Stomach smooth muscle (tissue), 2 donors: ENCODE data around the gene STXBP2.
A peak's percentile ranks its signal among the peaks of the same experiment; 100 is the strongest.

Source experiments
- H3K27ac ChIP-seq: one replicate; pipeline ENCODE4 v1.7.0; 2013; ENCODE audit warnings: mild to moderate bottlenecking, low read length, inconsistent platforms
- H3K27me3 ChIP-seq, 2 donors: one replicate each; pipeline ENCODE4 v1.7.0; 2013; ENCODE audit warnings: low read length in 2 of 2; ENCODE audit not compliant: insufficient read depth in 2 of 2, control insufficient read depth in 1 of 2
- H3K36me3 ChIP-seq, 2 donors: one replicate each; pipeline ENCODE4 v1.7.0; 2013; ENCODE audit warnings: low read length in 2 of 2; ENCODE audit not compliant: control insufficient read depth in 2 of 2, insufficient read depth in 2 of 2
- H3K4me1 ChIP-seq: one replicate; pipeline ENCODE4 v1.7.0; 2013; ENCODE audit warnings: low read length; ENCODE audit not compliant: control insufficient read depth, insufficient read depth
- H3K4me3 ChIP-seq, 2 donors: one replicate each; pipeline ENCODE4 v1.7.0; 2013; ENCODE audit warnings: low read length in 2 of 2
- H3K9ac ChIP-seq, 2 donors: one replicate each; pipeline ENCODE4 v1.7.0; 2013; ENCODE audit warnings: low read length in 2 of 2, mild to moderate bottlenecking in 1 of 2
- H3K9me3 ChIP-seq, 2 donors: one replicate each; pipeline ENCODE4 v1.7.0; 2013; ENCODE audit warnings: low read length in 2 of 2; ENCODE audit not compliant: control insufficient read depth in 2 of 2
- donor health status: healthy.
- donor health status: Pancreatic carcinoma.

The STXBP2 gene

DNA sequence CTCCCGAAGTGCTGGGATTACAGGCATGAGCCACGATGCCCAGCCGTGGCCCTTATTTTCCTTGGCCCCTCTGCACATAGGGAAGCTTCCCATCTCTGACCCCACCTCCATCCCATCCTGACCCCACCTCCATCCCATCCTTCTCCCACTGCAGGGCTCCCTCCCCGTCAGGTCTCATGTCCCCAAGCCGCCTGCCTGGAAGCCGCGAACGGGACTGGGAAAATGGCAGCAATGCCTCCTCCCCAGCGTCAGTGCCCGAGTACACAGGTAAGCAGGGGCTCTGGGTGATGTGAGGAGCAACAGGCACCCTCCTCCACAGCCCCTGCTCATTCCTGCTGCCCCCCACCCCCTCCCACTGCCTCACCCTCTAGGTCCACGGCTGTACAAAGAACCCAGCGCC, 19.7 kb upstream of the STXBP2 start:
- Histone ChIP-seq H3K9me3 (no peaks in the 10 kb centered on the region), H3K9ac (no peak overlapping the region), H3K36me3 (peaks cover 16 to 24% of the 10 kb centered on the region in 2 donors), H3K4me3 (no peak overlapping the region), H3K27ac (no peak overlapping the region), H3K27me3 (no peaks in the 10 kb centered on the region), H3K4me1 (peaks cover 5% of the 10 kb centered on the region)

DNA sequence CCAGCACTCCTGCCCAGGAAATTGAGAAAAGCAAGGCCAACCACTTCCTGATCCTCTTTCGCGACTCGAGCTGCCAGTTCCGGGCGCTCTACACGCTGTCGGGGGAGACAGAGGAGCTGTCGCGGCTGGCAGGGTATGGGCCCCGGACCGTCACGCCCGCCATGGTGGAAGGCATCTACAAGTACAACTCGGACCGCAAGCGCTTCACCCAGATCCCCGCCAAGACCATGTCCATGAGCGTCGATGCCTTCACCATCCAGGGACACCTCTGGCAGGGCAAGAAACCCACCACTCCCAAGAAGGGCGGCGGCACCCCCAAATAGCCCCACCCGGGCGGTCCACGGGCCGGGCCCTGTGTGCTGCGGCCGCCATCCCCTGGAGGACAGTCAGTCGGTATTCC, 19.2 kb upstream of the STXBP2 start:
- H3K9me3 ChIP-seq: no peaks in the 10 kb centered on the region
- H3K4me3 ChIP-seq: no peak overlapping the region
- H3K4me1 ChIP-seq: peaks cover 5% of the 10 kb centered on the region
- H3K36me3 ChIP-seq: peaks cover 22 to 30% of the 10 kb centered on the region in 2 donors
- no peak overlapping the region for H3K27ac ChIP-seq
- H3K9ac ChIP-seq: no peak overlapping the region
- no peaks in the 10 kb centered on the region for H3K27me3 ChIP-seq

DNA sequence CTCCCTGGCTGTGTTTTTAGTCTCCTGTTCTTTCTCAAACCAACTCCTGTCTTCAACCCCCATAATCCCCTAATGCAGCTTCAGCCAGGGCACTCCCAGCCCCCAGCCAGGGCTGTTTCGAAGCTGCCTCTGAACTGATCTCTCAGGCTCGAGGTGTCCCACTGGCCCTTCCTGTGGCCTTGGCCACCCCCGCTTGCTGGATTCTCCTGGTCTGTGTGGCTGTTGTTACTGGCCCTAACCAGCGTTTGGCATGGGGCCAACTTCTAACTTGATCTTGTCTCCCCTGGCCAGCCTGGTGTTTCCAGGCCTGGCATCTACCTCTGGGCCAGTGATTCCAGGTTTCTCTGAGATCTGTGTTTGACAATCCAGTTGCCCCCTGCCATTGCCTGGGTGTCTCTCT, 18.6 kb upstream of the STXBP2 start:
- Histone ChIP-seq H3K36me3 (peaks cover 27 to 35% of the 10 kb centered on the region in 2 donors), H3K9ac (no peak overlapping the region), H3K27me3 (no peaks in the 10 kb centered on the region), H3K4me1 (peaks cover 5% of the 10 kb centered on the region), H3K9me3 (no peaks in the 10 kb centered on the region), H3K4me3 (no peak overlapping the region), H3K27ac (no peak overlapping the region)

DNA sequence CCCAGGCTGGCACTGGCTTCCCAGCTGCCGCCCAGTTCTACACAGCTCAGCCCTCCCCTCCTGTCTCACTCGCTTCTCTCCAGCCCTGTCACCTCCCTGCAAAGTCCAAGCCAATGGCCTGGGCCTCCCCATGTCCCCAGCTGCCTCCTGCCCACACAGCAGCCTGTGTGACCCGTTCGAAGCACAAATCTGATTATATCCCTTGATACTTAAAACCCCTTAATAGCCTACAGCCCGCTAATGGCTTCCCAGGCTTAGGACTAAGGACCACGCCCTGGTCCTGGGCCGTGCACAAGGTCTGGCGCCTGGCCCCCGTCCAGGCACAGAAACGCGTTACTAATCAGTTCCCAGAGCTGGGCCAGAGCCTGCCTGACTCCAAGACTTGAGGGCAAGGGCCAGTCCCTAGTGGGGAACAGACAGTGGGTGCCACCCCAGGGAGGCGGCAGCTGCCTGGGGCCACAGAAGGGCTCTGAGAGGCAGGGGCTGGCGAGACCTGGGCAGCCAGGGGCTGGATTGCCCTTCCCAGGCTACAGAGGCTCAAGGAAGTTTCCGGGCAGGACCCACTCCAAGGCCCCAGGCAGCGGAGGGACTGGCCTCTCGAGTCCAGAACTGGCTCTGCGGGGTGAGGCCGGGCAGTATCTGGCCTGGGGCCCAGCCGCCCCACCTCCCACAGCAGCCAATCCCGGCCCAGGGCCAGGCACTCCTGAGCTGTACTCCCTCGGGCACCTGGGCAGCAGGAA, 18.0 kb upstream of the STXBP2 start:
- H3K27ac ChIP-seq: no peak overlapping the region
- peaks cover 5% of the 10 kb centered on the region for H3K4me1 ChIP-seq
- H3K36me3 ChIP-seq: peaks cover 29 to 37% of the 10 kb centered on the region in 2 donors
- peak overlapping the region in 1 of 2 donors; percentile 21 for H3K9ac ChIP-seq
- H3K9me3 ChIP-seq: no peaks in the 10 kb centered on the region
- H3K27me3 ChIP-seq: no peaks in the 10 kb centered on the region
- no peak overlapping the region for H3K4me3 ChIP-seq

GRCh38 chr19:7619671-7620441, 17.1 kb upstream of the STXBP2 start:
- Histone ChIP-seq H3K4me1 (peaks cover 5% of the 10 kb centered on the region), H3K27me3 (no peaks in the 10 kb centered on the region), H3K4me3 (no peak overlapping the region), H3K36me3 (peaks cover 29 to 41% of the 10 kb centered on the region in 2 donors), H3K9ac (no peak overlapping the region), H3K9me3 (no peaks in the 10 kb centered on the region), H3K27ac (no peak overlapping the region)

DNA sequence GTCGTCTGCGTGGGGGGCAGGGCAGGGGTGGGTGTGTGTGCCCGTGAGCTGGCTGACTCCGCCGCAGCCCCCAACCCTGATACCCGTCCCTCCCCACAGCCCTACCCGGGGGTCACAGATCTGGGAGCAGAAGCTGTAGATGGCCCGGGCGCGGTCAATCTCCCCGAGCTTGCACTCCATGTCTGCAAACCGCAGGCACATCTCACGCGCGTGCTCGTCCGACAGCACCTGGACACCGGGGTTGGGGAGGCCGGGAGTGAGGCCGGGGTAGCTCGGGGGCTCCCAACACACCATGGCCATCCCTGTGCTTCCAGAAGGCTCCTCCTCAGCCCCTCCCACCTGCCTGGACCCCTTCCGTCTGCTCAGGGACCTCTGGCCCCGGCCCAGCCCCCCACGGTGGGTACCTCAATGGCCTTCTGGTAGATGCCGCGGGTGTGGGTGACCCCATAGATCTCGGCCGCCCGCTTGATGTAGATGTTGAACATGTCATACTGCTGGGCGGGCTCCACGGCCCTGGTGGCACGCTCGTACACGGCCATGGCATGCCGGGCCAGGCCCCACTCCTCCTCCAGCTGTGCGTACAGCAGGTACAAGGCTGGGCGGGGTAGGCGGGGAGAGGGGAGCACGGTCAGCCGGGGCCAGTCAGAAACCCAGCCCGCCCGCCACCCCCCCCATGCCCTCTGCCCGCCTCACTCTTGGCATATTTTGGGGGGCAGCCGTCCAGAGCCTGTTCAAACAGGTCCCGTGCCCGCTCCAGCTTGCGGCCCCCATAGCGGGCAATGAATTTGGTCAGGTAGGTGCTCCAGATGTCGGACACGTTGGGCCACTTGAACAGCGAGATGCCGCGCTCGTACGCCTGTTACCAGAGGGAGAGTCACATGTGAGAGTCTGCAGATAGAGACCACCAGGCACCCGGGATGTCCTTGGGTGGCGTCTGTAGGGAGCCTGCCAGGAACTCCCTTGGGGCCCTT, 16.2 kb upstream of the STXBP2 start:
- Histone ChIP-seq H3K4me3 (no peak overlapping the region), H3K27me3 (no peaks in the 10 kb centered on the region), H3K36me3 (peaks cover 30 to 42% of the 10 kb centered on the region in 2 donors), H3K4me1 (peaks cover 5% of the 10 kb centered on the region), H3K9ac (no peak overlapping the region), H3K9me3 (no peaks in the 10 kb centered on the region), H3K27ac (no peak overlapping the region)

- Histone ChIP-seq H3K9me3 (no peaks in the 10 kb centered on the region), H3K27ac (no peak overlapping the region)
Observed at GRCh38 chr19:7622933-7623685, 13.8 kb upstream of the STXBP2 start.

GRCh38 chr19:7623725-7624603, 12.9 kb upstream of the STXBP2 start:
- H3K27ac ChIP-seq: no peak overlapping the region
- H3K9me3 ChIP-seq: no peaks in the 10 kb centered on the region
- peaks cover 36 to 48% of the 10 kb centered on the region in 2 donors for H3K36me3 ChIP-seq
- H3K9ac ChIP-seq: no peak overlapping the region
- no peak overlapping the region for H3K4me3 ChIP-seq
- H3K27me3 ChIP-seq: no peaks in the 10 kb centered on the region
- peaks cover 22% of the 10 kb centered on the region for H3K4me1 ChIP-seq

More at GRCh38 chr19:7622933-7623685, 13.8 kb upstream of the STXBP2 start:
- peaks cover 18% of the 10 kb centered on the region for H3K4me1 ChIP-seq
- no peaks in the 10 kb centered on the region for H3K27me3 ChIP-seq
- H3K9ac ChIP-seq: no peak overlapping the region
- peaks cover 36 to 48% of the 10 kb centered on the region in 2 donors for H3K36me3 ChIP-seq
- no peak overlapping the region for H3K4me3 ChIP-seq

DNA sequence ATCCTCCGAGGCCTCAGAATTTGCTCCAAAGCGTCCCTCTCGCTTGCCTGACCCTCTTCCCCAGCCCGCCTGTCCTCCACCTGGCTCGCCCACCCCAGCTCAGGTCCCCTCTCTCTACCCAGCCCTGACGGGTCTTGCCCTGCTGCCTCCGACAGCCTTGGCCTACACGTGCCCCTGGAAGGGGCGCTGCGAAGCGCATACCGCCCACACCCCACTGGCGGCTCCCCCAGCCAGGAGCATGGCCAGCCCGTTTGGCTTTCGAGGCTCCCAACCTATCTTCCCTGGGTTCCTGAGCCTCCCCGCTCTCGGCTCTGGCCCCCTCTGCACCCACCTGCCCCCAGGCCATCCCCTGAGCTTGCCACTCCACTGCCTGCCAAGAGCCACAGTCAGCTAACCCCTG, 12.1 kb upstream of the STXBP2 start:
- H3K27me3 ChIP-seq: no peaks in the 10 kb centered on the region
- H3K4me3 ChIP-seq: no peak overlapping the region
- peaks cover 36 to 46% of the 10 kb centered on the region in 2 donors for H3K36me3 ChIP-seq
- no peak overlapping the region for H3K9ac ChIP-seq
- no peak overlapping the region for H3K27ac ChIP-seq
- peaks cover 23% of the 10 kb centered on the region for H3K4me1 ChIP-seq
- no peaks in the 10 kb centered on the region for H3K9me3 ChIP-seq
